ENCODE results near the gene GEMIN4. TPM values are rescaled to one million over a fixed set of nuclear protein-coding genes. Genes with fewer than 3 reads are reported as not detected.
A peak's percentile ranks its signal among the peaks of the same experiment; 100 is the strongest.

GEMIN4 gene
- total and polyA plus RNA-seq, 2 of the 8 experiments (the other 6 are each of a cell fraction or from before 2014, with no cell fraction given): 32.1 to 51.9 TPM

GRCh38 chr17:752002-752619, at the start of gene GEMIN4 (continued):
- TF ChIP-seq CTBP2 (IDR thresholded peaks at IDR 0.05; ENCODE audit: borderline replicate concordance, insufficient read depth, insufficient read length, low read length) (no peak), USF2 (IDR thresholded peaks at IDR 0.05; ENCODE audit: low read length) (0 out of 2 replicates have a peak, but pooled peaks have one; percentile 6), E2F6 (IDR thresholded peaks at IDR 0.05) (peak; percentile 48; the same call in 1 of the 2 replicates), TAF7 (optimal IDR thresholded peaks at IDR 0.05; ENCODE audit: borderline replicate concordance, low read depth, low read length) (no peak), SUZ12 (IDR thresholded peaks at IDR 0.05; ENCODE audit: low read length) (no peak), NANOG (IDR thresholded peaks at IDR 0.05; ENCODE audit: insufficient read depth, low read depth, low read length, poor library complexity, severe bottlenecking) (no peak), SIRT6 (IDR thresholded peaks at IDR 0.05; ENCODE audit: low read length) (no peak), TCF12 (IDR thresholded peaks at IDR 0.05; ENCODE audit: low read depth, low read length) (no peak), SAP30 (IDR thresholded peaks at IDR 0.05; ENCODE audit: insufficient read depth, insufficient replicate concordance, low read length) (no peak), EP300 (IDR thresholded peaks at IDR 0.05; ENCODE audit: borderline replicate concordance in 1 of 2, low read depth in 2 of 2, low read length in 2 of 2) (no peak), FOSL1 (IDR thresholded peaks at IDR 0.05; ENCODE audit: insufficient read depth, low read depth, low read length) (no peak), CBX5 (IDR thresholded peaks at IDR 0.05; ENCODE audit: low read depth, low read length) (no peak), BRCA1 (IDR thresholded peaks at IDR 0.05; ENCODE audit: low read depth, low read length) (no peak), RXRA (IDR thresholded peaks at IDR 0.05; ENCODE audit: insufficient read depth, low read depth, low read length) (no peak), POLR2AphosphoS5 (IDR thresholded peaks at IDR 0.05; ENCODE audit: low read depth, low read length) (no peak; the same call in 1 of the 2 replicates), PHF8 (conservative IDR thresholded peaks at IDR 0.05; ENCODE audit: low read depth, low read length) (peak; percentile 91), GABPA (IDR thresholded peaks at IDR 0.05; ENCODE audit: borderline replicate concordance, insufficient read depth, low read length) (peak; percentile 67; the same call in 1 of the 2 replicates), SP1 (IDR thresholded peaks at IDR 0.05; ENCODE audit: low read depth, low read length) (no peak), SRF (IDR thresholded peaks at IDR 0.05; ENCODE audit: low read depth, low read length) (no peak), CHD1 (IDR thresholded peaks at IDR 0.05; ENCODE audit: low read depth, low read length) (no peak), RFX5 (IDR thresholded peaks at IDR 0.05; ENCODE audit: borderline replicate concordance, low read depth, low read length) (no peak), HDAC6 (IDR thresholded peaks at IDR 0.05; ENCODE audit: low read depth, low read length) (no peak)
